CD14-positive monocyte (primary cell): ENCODE data around the gene SPINK7. TPM values are rescaled to one million over a fixed set of nuclear protein-coding genes. Genes with fewer than 3 reads are reported as not detected.

Source experiments
- DNase-seq, 3 donors: peaks; one replicate each; pipeline ENCODE4 v3.0.0-alpha.2; 2011 to 2022
- H2AFZ ChIP-seq: 2 replicates; pipeline ENCODE4 v1.6.0; 2012; ENCODE audit warnings: mild to moderate bottlenecking, low read depth, low read length, inconsistent platforms; ENCODE audit not compliant: insufficient read depth, poor library complexity, severe bottlenecking
- H3K27ac ChIP-seq, 2 donors: 1 replicate in 1 of 2; 2 replicates in 1 of 2; pipeline ENCODE4 v1.5.1; 2012 to 2013; ENCODE audit warnings: low read length in 2 of 2, control low read depth in 1 of 2, inconsistent platforms in 1 of 2, low read depth in 1 of 2, mild to moderate bottlenecking in 1 of 2
- H3K27me3 ChIP-seq, 2 donors: one replicate each; pipeline versions ENCODE4 v1.6.0 to v1.6.1; 2011 to 2013; ENCODE audit warnings: low read length in 2 of 2; ENCODE audit not compliant: control insufficient read depth in 2 of 2, insufficient read depth in 2 of 2
- H3K36me3 ChIP-seq, 2 donors: replicated peaks in 1 of 2; 1 replicate in 1 of 2; 2 replicates in 1 of 2; pipeline versions ENCODE4 v1.5.1 to v1.6.1; 2012 to 2013; ENCODE audit warnings: low read length in 2 of 2, control low read depth in 1 of 2, inconsistent platforms in 1 of 2, mild to moderate bottlenecking in 1 of 2; ENCODE audit not compliant: insufficient read depth in 2 of 2, control insufficient read depth in 1 of 2
- H3K4me1 ChIP-seq, 2 donors: 1 replicate in 1 of 2; 2 replicates in 1 of 2; pipeline versions ENCODE4 v1.5.1 to v1.6.1; 2012 to 2013; ENCODE audit warnings: low read length in 2 of 2, control low read depth in 1 of 2, inconsistent platforms in 1 of 2, mild to moderate bottlenecking in 1 of 2, moderate library complexity in 1 of 2; ENCODE audit not compliant: insufficient read depth in 2 of 2, control insufficient read depth in 1 of 2
- H3K4me2 ChIP-seq: replicated peaks from 2 replicates; pipeline ENCODE3; 2012; ENCODE audit warnings: low read length, moderate library complexity, mild to moderate bottlenecking; ENCODE audit not compliant: poor library complexity, severe bottlenecking; ENCODE audit errors: extremely low read depth
- H3K4me3 ChIP-seq, 3 experiments: fragments of 200-600 bp in 1 of 3; sonication (generic) in 1 of 3; replicated peaks in 1 of 3; 1 replicate in 2 of 3; 2 replicates in 1 of 3; pipeline ENCODE4 v1.5.1; 2011 to 2013; ENCODE audit warnings: low read length in 3 of 3, mild to moderate bottlenecking in 3 of 3, control low read depth in 2 of 3, low read depth in 2 of 3, inconsistent platforms in 1 of 3, moderate library complexity in 1 of 3
- H3K79me2 ChIP-seq: 2 replicates; pipeline ENCODE4 v1.6.0; 2012; ENCODE audit warnings: mild to moderate bottlenecking, control low read depth, inconsistent platforms, low read length, moderate library complexity; ENCODE audit not compliant: insufficient read depth
- H3K9ac ChIP-seq: 2 replicates; pipeline ENCODE4 v1.6.0; 2017; ENCODE audit warnings: low read length, mild to moderate bottlenecking; ENCODE audit not compliant: insufficient read depth, poor library complexity, severe bottlenecking
- H3K9me3 ChIP-seq, 2 donors: replicated peaks in 1 of 2; 1 replicate in 1 of 2; 2 replicates in 1 of 2; pipeline versions ENCODE4 v1.5.1 to v1.6.1; 2012 to 2013; ENCODE audit warnings: low read length in 2 of 2, control low read depth in 1 of 2; ENCODE audit not compliant: control insufficient read depth in 1 of 2, insufficient read depth in 1 of 2
- H4K20me1 ChIP-seq: 2 replicates; pipeline ENCODE4 v1.6.0; 2012; ENCODE audit warnings: mild to moderate bottlenecking, low read length, control low read depth, moderate library complexity; ENCODE audit not compliant: insufficient read depth
- H3K27ac Mint-ChIP-seq, 7 donors: one replicate each; pipeline ENCODE4 v1.8.0; 2020; ENCODE audit warnings: mild to moderate bottlenecking in 7 of 7, mixed read lengths in 7 of 7, moderate library complexity in 6 of 7, inconsistent platforms in 2 of 7
- H3K27me3 Mint-ChIP-seq, 3 donors: one replicate each; pipeline ENCODE4 v1.8.0; 2021 to 2022; ENCODE audit warnings: low read depth in 3 of 3, mild to moderate bottlenecking in 3 of 3, mixed read lengths in 3 of 3, moderate library complexity in 3 of 3, inconsistent platforms in 1 of 3
- H3K36me3 Mint-ChIP-seq, 2 donors: one replicate each; pipeline ENCODE4 v1.8.0; 2020; ENCODE audit warnings: mixed read lengths in 2 of 2, inconsistent platforms in 1 of 2, mild to moderate bottlenecking in 1 of 2
- H3K4me1 Mint-ChIP-seq: one replicate; pipeline ENCODE4 v1.8.0; 2020; ENCODE audit warnings: mild to moderate bottlenecking, mixed read lengths
- H3K4me3 Mint-ChIP-seq, 2 donors: one replicate each; pipeline ENCODE4 v1.8.0; 2020; ENCODE audit warnings: mild to moderate bottlenecking in 2 of 2, mixed read lengths in 2 of 2, moderate library complexity in 1 of 2
- H3K9me3 Mint-ChIP-seq, 7 donors: one replicate each; pipeline ENCODE4 v1.8.0; 2020 to 2022; ENCODE audit warnings: mixed read lengths in 7 of 7, mild to moderate bottlenecking in 6 of 7, moderate library complexity in 6 of 7, inconsistent platforms in 2 of 7
- WGBS: methylation state at CpG from one replicate; pipeline ENCODE4 v1.1.5; 2013; ENCODE audit warnings: missing lambda C conversion rate; ENCODE audit not compliant: insufficient coverage; 5-methylcytosine and 5-hydroxymethylcytosine counted together
- intact Hi-C, 2 donors: fragments of 100-400 bp; cut with micrococcal nuclease; formaldehyde crosslinking; loops; one replicate each; pipeline versions ENCODE4 v1.15.0 to v1.15.1; 2023
- polyA plus RNA-seq, 3 donors: library from polyadenylated mRNA; depleted of rRNA in 1 of 3; unstranded in 2 of 3; stranded (reverse) in 1 of 3; fragments of 300-500 nt in 2 of 3; fragments of >200 nt in 1 of 3; fragmentation: Illumina TruSeq in 2 of 3; gene quantifications; 1 replicate in 2 of 3; 2 replicates in 1 of 3; pipeline ENCODE4 v1.2.3, GENCODE V29; 2012 to 2021
- TF ChIP-seq, protein P1 (sequence below): fragments of 200-600 bp; IDR thresholded peaks from one replicate; pipeline ENCODE4 v1.8.0; 2022; ENCODE audit warnings: antibody characterized with exemption, mild to moderate bottlenecking

SPINK7 gene
- polyA plus RNA-seq, 3 donors: not detected

DNA sequence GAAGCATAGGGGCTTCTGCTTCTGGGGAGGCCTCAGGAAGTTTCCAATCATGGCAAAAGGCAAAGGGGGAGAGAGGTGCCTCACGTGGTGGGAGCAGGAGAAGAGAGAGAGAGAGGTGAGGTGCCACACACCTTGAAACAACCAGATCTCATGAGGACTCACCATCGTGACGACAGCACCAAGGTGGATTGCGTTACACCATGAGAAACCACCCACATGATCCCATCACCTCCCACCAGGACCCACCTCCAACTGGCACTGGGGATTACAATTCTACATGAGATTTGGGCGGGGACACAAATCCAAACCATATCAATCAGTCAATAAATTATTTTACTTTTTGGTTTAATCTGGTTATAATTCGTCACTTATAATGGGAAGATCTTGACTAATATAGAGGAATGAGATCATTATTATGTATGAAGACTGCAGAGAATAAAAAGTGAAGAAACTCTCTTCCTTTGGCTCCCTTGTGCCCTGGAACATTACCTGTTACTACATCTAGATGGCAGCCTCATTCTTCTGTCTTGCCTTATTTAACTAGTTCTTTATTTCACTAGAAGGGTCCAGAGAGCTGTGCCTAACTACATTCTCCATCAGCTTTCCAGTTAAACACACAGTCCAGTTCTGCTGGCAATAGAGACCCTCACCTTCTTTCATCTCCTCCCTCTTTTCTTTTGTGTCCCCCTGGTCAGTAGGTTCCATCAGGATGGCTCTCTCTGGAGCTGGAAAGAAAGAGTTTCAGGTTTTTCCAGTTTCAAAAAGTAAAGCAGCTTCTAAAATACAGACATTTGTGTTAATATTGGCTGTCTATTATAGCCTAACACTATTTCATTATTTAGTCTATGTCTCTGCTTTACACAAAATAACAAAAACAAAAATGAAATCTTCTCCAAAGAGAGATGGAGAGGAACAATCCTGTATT lies 21.7 kb upstream of the SPINK7 start:
- Mint-ChIP-seq H3K27me3 (peaks cover 0 to 4% (median 1%) of the 10 kb centered on the region in 3 donors), H3K27ac (no peak overlapping the region), H3K4me1 (no peaks in the 10 kb centered on the region), H3K36me3 (no peaks in the 10 kb centered on the region), H3K9me3 (no peaks in the 10 kb centered on the region), H3K4me3 (no peak overlapping the region)
- Histone ChIP-seq H3K9me3 (no peaks in the 10 kb centered on the region), H3K27ac (no peak overlapping the region), H3K4me3 (no peak overlapping the region), H3K79me2 (no peaks in the 10 kb centered on the region), H4K20me1 (no peaks in the 10 kb centered on the region), H3K9ac (no peak overlapping the region), H3K27me3 (no peaks in the 10 kb centered on the region), H3K36me3 (no peaks in the 10 kb centered on the region), H2AFZ (no peak overlapping the region), H3K4me2 (no peak overlapping the region), H3K4me1 (no peaks in the 10 kb centered on the region)
- TF ChIP-seq, protein P1, sequence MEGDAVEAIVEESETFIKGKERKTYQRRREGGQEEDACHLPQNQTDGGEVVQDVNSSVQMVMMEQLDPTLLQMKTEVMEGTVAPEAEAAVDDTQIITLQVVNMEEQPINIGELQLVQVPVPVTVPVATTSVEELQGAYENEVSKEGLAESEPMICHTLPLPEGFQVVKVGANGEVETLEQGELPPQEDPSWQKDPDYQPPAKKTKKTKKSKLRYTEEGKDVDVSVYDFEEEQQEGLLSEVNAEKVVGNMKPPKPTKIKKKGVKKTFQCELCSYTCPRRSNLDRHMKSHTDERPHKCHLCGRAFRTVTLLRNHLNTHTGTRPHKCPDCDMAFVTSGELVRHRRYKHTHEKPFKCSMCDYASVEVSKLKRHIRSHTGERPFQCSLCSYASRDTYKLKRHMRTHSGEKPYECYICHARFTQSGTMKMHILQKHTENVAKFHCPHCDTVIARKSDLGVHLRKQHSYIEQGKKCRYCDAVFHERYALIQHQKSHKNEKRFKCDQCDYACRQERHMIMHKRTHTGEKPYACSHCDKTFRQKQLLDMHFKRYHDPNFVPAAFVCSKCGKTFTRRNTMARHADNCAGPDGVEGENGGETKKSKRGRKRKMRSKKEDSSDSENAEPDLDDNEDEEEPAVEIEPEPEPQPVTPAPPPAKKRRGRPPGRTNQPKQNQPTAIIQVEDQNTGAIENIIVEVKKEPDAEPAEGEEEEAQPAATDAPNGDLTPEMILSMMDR: peak; percentile 12
- 80% methylated on average over 3 of the region's 6 CpGs for WGBS
- intact Hi-C loops: no loop called here
- peak in 1 of 3 donors; percentile 2 for DNase-seq

DNA sequence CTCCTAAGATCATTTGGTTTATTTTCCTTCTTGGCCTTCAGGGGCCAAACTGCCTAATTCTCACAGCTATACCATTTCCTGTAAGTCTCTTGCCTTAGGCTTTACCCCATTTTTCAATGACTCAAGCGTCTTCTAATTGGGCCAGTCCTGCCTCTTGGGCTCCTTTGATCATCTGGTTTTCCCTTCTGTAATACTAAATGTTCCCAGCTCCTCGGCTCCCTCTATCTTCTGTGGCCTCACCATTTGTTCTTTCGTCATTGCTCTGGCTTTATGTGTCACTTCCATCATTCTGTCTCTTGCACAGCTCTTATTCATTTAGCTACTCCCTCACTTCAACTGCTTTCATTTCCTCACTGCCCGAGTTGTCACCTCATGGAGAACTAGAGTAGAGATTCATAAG lies 14.5 kb upstream of the SPINK7 start:
- 89% methylated on average over 3 of the region's 4 CpGs for WGBS
- Histone ChIP-seq H3K4me1 (no peaks in the 10 kb centered on the region), H3K4me2 (no peak overlapping the region), H3K27ac (no peak overlapping the region), H3K4me3 (no peak overlapping the region), H3K9ac (no peak overlapping the region), H4K20me1 (no peaks in the 10 kb centered on the region), H3K36me3 (no peaks in the 10 kb centered on the region), H3K79me2 (no peaks in the 10 kb centered on the region), H3K27me3 (no peaks in the 10 kb centered on the region), H2AFZ (no peak overlapping the region), H3K9me3 (no peaks in the 10 kb centered on the region)
- Mint-ChIP-seq H3K27ac (no peak overlapping the region), H3K36me3 (no peaks in the 10 kb centered on the region), H3K9me3 (no peaks in the 10 kb centered on the region), H3K4me3 (no peak overlapping the region), H3K27me3 (peaks cover 0 to under 1% (median 0%) of the 10 kb centered on the region in 3 donors), H3K4me1 (no peaks in the 10 kb centered on the region)
- TF ChIP-seq, protein P1: no peak
- intact Hi-C loops: no loop called here
- no peak for DNase-seq
